ENCODE results near the gene KBTBD7.

GRCh38 chr13:41159174-41159573 is 35.2 kb downstream of the KBTBD7 start:
- no peak for TF ChIP-seq CTCF (IDR thresholded peaks at IDR 0.05)
- TF ChIP-seq POLR2AphosphoS5 (IDR thresholded peaks at IDR 0.05; ENCODE audit: insufficient read depth in 1 of 2, low read depth in 1 of 2): no peak
- no peak for TF ChIP-seq POLR2A (IDR thresholded peaks at IDR 0.05)
